Effector memory CD8-positive, alpha-beta T cell (primary cell): ENCODE results near the gene PDE1A.
A peak's percentile ranks its signal among the peaks of the same experiment; 100 is the strongest.

Experiments
- ATAC-seq: fragments of 150-1000 bp; cut with Tn5 transposase; replicated peaks from 2 replicates; pipeline ENCODE4 v1.10.0; 2021; ENCODE audit warnings: mild to moderate bottlenecking, moderate library complexity
- DNase-seq, 3 experiments: peaks; one replicate each; pipeline ENCODE4 v3.0.0; 2021
- H3K27ac Mint-ChIP-seq, 2 donors: one replicate each; pipeline ENCODE4 v1.8.0; 2022; ENCODE audit warnings: mild to moderate bottlenecking in 2 of 2, mixed read lengths in 2 of 2, moderate library complexity in 2 of 2
- H3K27me3 Mint-ChIP-seq, 2 donors: one replicate each; pipeline ENCODE4 v1.8.0; 2022; ENCODE audit warnings: mixed read lengths in 2 of 2
- H3K36me3 Mint-ChIP-seq: one replicate; pipeline ENCODE4 v1.8.0; 2022; ENCODE audit warnings: mild to moderate bottlenecking, moderate library complexity, mixed read lengths; ENCODE audit not compliant: insufficient read depth
- H3K4me1 Mint-ChIP-seq, 2 donors: one replicate each; pipeline ENCODE4 v1.8.0; 2022; ENCODE audit warnings: low read depth in 2 of 2, mixed read lengths in 2 of 2
- H3K4me3 Mint-ChIP-seq, 2 donors: one replicate each; pipeline ENCODE4 v1.8.0; 2022; ENCODE audit warnings: mild to moderate bottlenecking in 2 of 2, mixed read lengths in 2 of 2, moderate library complexity in 2 of 2
- H3K9me3 Mint-ChIP-seq, 2 donors: one replicate each; pipeline ENCODE4 v1.8.0; 2022; ENCODE audit warnings: mixed read lengths in 2 of 2

PDE1A gene

GRCh38 chr2:182228741-182229140 lies 198.1 kb downstream of the PDE1A start:
- no peaks in the 10 kb centered on the region for H3K4me1 Mint-ChIP-seq
- H3K9me3 Mint-ChIP-seq = no peaks in the 10 kb centered on the region
- no peak overlapping the region for H3K4me3 Mint-ChIP-seq
- no peak overlapping the region for H3K27ac Mint-ChIP-seq
- ATAC-seq (no peak), DNase-seq (no peak)
- H3K27me3 Mint-ChIP-seq = no peaks in the 10 kb centered on the region
- H3K36me3 Mint-ChIP-seq = no peaks in the 10 kb centered on the region

- DNase-seq = no peak
- no peak overlapping the region for H3K4me3 Mint-ChIP-seq
- no peak overlapping the region for H3K27ac Mint-ChIP-seq
- no peaks in the 10 kb centered on the region for H3K4me1 Mint-ChIP-seq
- no peaks in the 10 kb centered on the region for H3K36me3 Mint-ChIP-seq
- no peak for ATAC-seq
- H3K27me3 Mint-ChIP-seq = no peaks in the 10 kb centered on the region
- no peaks in the 10 kb centered on the region for H3K9me3 Mint-ChIP-seq
These were observed 198.8 kb downstream of the PDE1A start for GRCh38 chr2:182228073-182228473.

- ATAC-seq = no peak
- Mint-ChIP-seq H3K4me1 (no peaks in the 10 kb centered on the region), H3K4me3 (no peak overlapping the region)
These were observed 200.0 kb downstream of the PDE1A start for GRCh38 chr2:182226807-182227206.

GRCh38 chr2:182224669-182225068 lies 202.2 kb downstream of the PDE1A start:
- no peaks in the 10 kb centered on the region for H3K4me1 Mint-ChIP-seq
- ATAC-seq (no peak), DNase-seq (no peak)
- H3K4me3 Mint-ChIP-seq = no peak overlapping the region
- no peaks in the 10 kb centered on the region for H3K9me3 Mint-ChIP-seq
- no peaks in the 10 kb centered on the region for H3K36me3 Mint-ChIP-seq
- no peaks in the 10 kb centered on the region for H3K27me3 Mint-ChIP-seq
- no peak overlapping the region for H3K27ac Mint-ChIP-seq

More at GRCh38 chr2:182226807-182227206, 200.0 kb downstream of the PDE1A start:
- Mint-ChIP-seq H3K9me3 (no peaks in the 10 kb centered on the region), H3K27me3 (no peaks in the 10 kb centered on the region), H3K27ac (no peak overlapping the region), H3K36me3 (no peaks in the 10 kb centered on the region)
- DNase-seq = no peak

- Mint-ChIP-seq H3K4me1 (no peaks in the 10 kb centered on the region), H3K36me3 (no peaks in the 10 kb centered on the region), H3K27me3 (no peaks in the 10 kb centered on the region), H3K4me3 (no peak overlapping the region), H3K27ac (no peak overlapping the region), H3K9me3 (no peaks in the 10 kb centered on the region)
- DNase-seq (no peak), ATAC-seq (no peak)
These were observed 205.8 kb downstream of the PDE1A start for GRCh38 chr2:182220998-182221397.

GRCh38 chr2:182220335-182220734 lies 206.5 kb downstream of the PDE1A start:
- no peak overlapping the region for H3K27ac Mint-ChIP-seq
- DNase-seq = no peak
- no peaks in the 10 kb centered on the region for H3K4me1 Mint-ChIP-seq
- no peaks in the 10 kb centered on the region for H3K9me3 Mint-ChIP-seq
- no peaks in the 10 kb centered on the region for H3K27me3 Mint-ChIP-seq
- H3K4me3 Mint-ChIP-seq = no peak overlapping the region
- H3K36me3 Mint-ChIP-seq = no peaks in the 10 kb centered on the region
- no peak for ATAC-seq

GRCh38 chr2:182210669-182211068 lies 216.2 kb downstream of the PDE1A start:
- peaks cover 0 to 4% of the 10 kb centered on the region in 2 donors for H3K27me3 Mint-ChIP-seq

GRCh38 chr2:182208421-182208820 lies 218.4 kb downstream of the PDE1A start:
- Mint-ChIP-seq H3K36me3 (no peaks in the 10 kb centered on the region), H3K4me1 (no peaks in the 10 kb centered on the region), H3K9me3 (no peaks in the 10 kb centered on the region), H3K27ac (no peak overlapping the region), H3K4me3 (no peak overlapping the region), H3K27me3 (peaks cover 0 to 4% of the 10 kb centered on the region in 2 donors)
- no peak for DNase-seq
- no peak for ATAC-seq

More at GRCh38 chr2:182210669-182211068, 216.2 kb downstream of the PDE1A start:
- Mint-ChIP-seq H3K4me3 (no peak overlapping the region), H3K9me3 (no peaks in the 10 kb centered on the region), H3K27ac (no peak overlapping the region), H3K4me1 (no peaks in the 10 kb centered on the region), H3K36me3 (no peaks in the 10 kb centered on the region)
- DNase-seq (no peak), ATAC-seq (no peak)

GRCh38 chr2:182207049-182207746 lies 219.6 kb downstream of the PDE1A start:
- Mint-ChIP-seq H3K4me1 (no peaks in the 10 kb centered on the region), H3K36me3 (no peaks in the 10 kb centered on the region), H3K27ac (no peak overlapping the region), H3K4me3 (no peak overlapping the region), H3K9me3 (no peaks in the 10 kb centered on the region), H3K27me3 (peaks cover 0 to 4% of the 10 kb centered on the region in 2 donors)
- DNase-seq = no peak
- no peak for ATAC-seq

- no peak for DNase-seq
- H3K4me3 Mint-ChIP-seq = no peak overlapping the region
- H3K4me1 Mint-ChIP-seq = no peaks in the 10 kb centered on the region
- no peak for ATAC-seq
- peaks cover 3% of the 10 kb centered on the region for H3K36me3 Mint-ChIP-seq
- H3K27ac Mint-ChIP-seq = no peak overlapping the region
- peaks cover 0 to 7% of the 10 kb centered on the region in 2 donors for H3K27me3 Mint-ChIP-seq
- H3K9me3 Mint-ChIP-seq = no peaks in the 10 kb centered on the region
These were observed 229.3 kb downstream of the PDE1A start for GRCh38 chr2:182197529-182197928.

- Mint-ChIP-seq H3K4me1 (no peaks in the 10 kb centered on the region), H3K27ac (no peak overlapping the region), H3K9me3 (no peaks in the 10 kb centered on the region), H3K4me3 (no peak overlapping the region), H3K27me3 (peaks cover 0 to 7% of the 10 kb centered on the region in 2 donors), H3K36me3 (no peaks in the 10 kb centered on the region)
- ATAC-seq (no peak), DNase-seq (no peak)
These were observed 233.5 kb downstream of the PDE1A start for GRCh38 chr2:182193291-182193690.

GRCh38 chr2:182191061-182191460 lies 235.8 kb downstream of the PDE1A start:
- no peak overlapping the region for H3K27ac Mint-ChIP-seq
- no peak for DNase-seq
- no peaks in the 10 kb centered on the region for H3K27me3 Mint-ChIP-seq
- no peaks in the 10 kb centered on the region for H3K9me3 Mint-ChIP-seq
- no peak for ATAC-seq
- H3K4me3 Mint-ChIP-seq = no peak overlapping the region
- no peaks in the 10 kb centered on the region for H3K4me1 Mint-ChIP-seq
- H3K36me3 Mint-ChIP-seq = no peaks in the 10 kb centered on the region

GRCh38 chr2:182187130-182187529 lies 239.7 kb downstream of the PDE1A start:
- ATAC-seq (no peak), DNase-seq (no peak)
- no peak overlapping the region for H3K4me3 Mint-ChIP-seq
- H3K9me3 Mint-ChIP-seq = no peaks in the 10 kb centered on the region
- H3K4me1 Mint-ChIP-seq = no peaks in the 10 kb centered on the region
- no peaks in the 10 kb centered on the region for H3K36me3 Mint-ChIP-seq
- no peaks in the 10 kb centered on the region for H3K27me3 Mint-ChIP-seq
- no peak overlapping the region for H3K27ac Mint-ChIP-seq

GRCh38 chr2:182186132-182186735 lies 240.6 kb downstream of the PDE1A start:
- DNase-seq (no peak), ATAC-seq (peak; percentile 32)
- H3K9me3 Mint-ChIP-seq = no peaks in the 10 kb centered on the region
- H3K4me3 Mint-ChIP-seq = no peak overlapping the region
- peaks cover 0 to 1% of the 10 kb centered on the region in 2 donors for H3K27me3 Mint-ChIP-seq
- no peaks in the 10 kb centered on the region for H3K36me3 Mint-ChIP-seq
- H3K4me1 Mint-ChIP-seq = no peaks in the 10 kb centered on the region
- H3K27ac Mint-ChIP-seq = no peak overlapping the region
